ENCODE results near the gene C17orf67.

Gene C17orf67

GRCh38 chr17:56742601-56743000 is 91.1 kb downstream of the C17orf67 start:
- no peak for TF ChIP-seq TCF12 (IDR thresholded peaks at IDR 0.05; ENCODE audit: low read depth)
- TF ChIP-seq EP300 (IDR thresholded peaks at IDR 0.05; ENCODE audit: borderline replicate concordance) = no peak
